ENCODE results near the gene MSL1.

Gene MSL1

GRCh38 chr17:40178021-40178601 is 56.3 kb downstream of the MSL1 start:
- CTCF ChIA-PET = no interaction called here
- DNase-seq (ENCODE audit: extremely low spot score) = no peak
- POLR2A ChIA-PET = interaction anchor here (1.8 kb wide), 1 partner anchor 38 kb away, joined by 6 read pairs; the partner anchor contains the start of gene CASC3
- TF ChIP-seq ARNT (IDR thresholded peaks at IDR 0.05) = no peak
- TF ChIP-seq PKNOX1 (IDR thresholded peaks at IDR 0.05) = no peak
- no peak for TF ChIP-seq TARDBP (IDR thresholded peaks at IDR 0.05)
- no peak for TF ChIP-seq FOXM1 (IDR thresholded peaks at IDR 0.05; ENCODE audit: borderline replicate concordance)
- TF ChIP-seq SP1 (IDR thresholded peaks at IDR 0.05) = no peak
- no peak for TF ChIP-seq ZNF384 (IDR thresholded peaks at IDR 0.05)
- no peak for TF ChIP-seq HDGF (IDR thresholded peaks at IDR 0.05; ENCODE audit: borderline replicate concordance)
- no peak for TF ChIP-seq ELF4 (IDR thresholded peaks at IDR 0.05)
- TF ChIP-seq L3MBTL2 (conservative IDR thresholded peaks at IDR 0.05) = no peak
- TF ChIP-seq CTBP1 (IDR thresholded peaks at IDR 0.05; ENCODE audit: borderline replicate concordance) = no peak
- TF ChIP-seq NFRKB (IDR thresholded peaks at IDR 0.05) = no peak
- no peak for TF ChIP-seq FOXA1 (IDR thresholded peaks at IDR 0.05)
- no peak for TF ChIP-seq BHLHE40 (IDR thresholded peaks at IDR 0.05; ENCODE audit: borderline replicate concordance)
- TF ChIP-seq SUZ12 (IDR thresholded peaks at IDR 0.05) = no peak

GRCh38 chr17:40178660-40179059 is 56.9 kb downstream of the MSL1 start:
- DNase-seq (ENCODE audit: extremely low spot score) = no peak
- no peak for TF ChIP-seq PKNOX1 (IDR thresholded peaks at IDR 0.05)
- no peak for TF ChIP-seq ZNF384 (IDR thresholded peaks at IDR 0.05)
- TF ChIP-seq SUZ12 (IDR thresholded peaks at IDR 0.05) = no peak
- no peak for TF ChIP-seq L3MBTL2 (conservative IDR thresholded peaks at IDR 0.05)
- TF ChIP-seq TARDBP (IDR thresholded peaks at IDR 0.05) = no peak
- ChIA-PET CTCF (no interaction called here), POLR2A (interaction anchor here (1.8 kb wide), 1 partner anchor 38 kb away, joined by 6 read pairs; the partner anchor contains the start of gene CASC3)

GRCh38 chr17:40179923-40180659 is 58.3 kb downstream of the MSL1 start:
- ChIA-PET CTCF (no interaction called here), POLR2A (interaction anchor here (0.8 kb wide), 1 partner anchor 67 kb away, joined by 3 read pairs; no protein-coding TSS in a partner anchor)
- DNase-seq (ENCODE audit: extremely low spot score) = no peak
- no peak for TF ChIP-seq ARNT (IDR thresholded peaks at IDR 0.05)
- no peak for TF ChIP-seq FOXM1 (IDR thresholded peaks at IDR 0.05; ENCODE audit: borderline replicate concordance)
- TF ChIP-seq FOXA1 (IDR thresholded peaks at IDR 0.05) = no peak
- TF ChIP-seq SP1 (IDR thresholded peaks at IDR 0.05) = no peak
- TF ChIP-seq NFRKB (IDR thresholded peaks at IDR 0.05) = no peak
- TF ChIP-seq CTBP1 (IDR thresholded peaks at IDR 0.05; ENCODE audit: borderline replicate concordance) = no peak
- TF ChIP-seq ZNF384 (IDR thresholded peaks at IDR 0.05) = no peak
- no peak for TF ChIP-seq BHLHE40 (IDR thresholded peaks at IDR 0.05; ENCODE audit: borderline replicate concordance)
- TF ChIP-seq TARDBP (IDR thresholded peaks at IDR 0.05) = no peak
- TF ChIP-seq L3MBTL2 (conservative IDR thresholded peaks at IDR 0.05) = no peak
- TF ChIP-seq HDGF (IDR thresholded peaks at IDR 0.05; ENCODE audit: borderline replicate concordance) = no peak
- TF ChIP-seq SUZ12 (IDR thresholded peaks at IDR 0.05) = no peak
- TF ChIP-seq LEF1 (IDR thresholded peaks at IDR 0.05; ENCODE audit: borderline replicate concordance) = no peak
- no peak for TF ChIP-seq FOXK2 (IDR thresholded peaks at IDR 0.05)
- no peak for TF ChIP-seq PKNOX1 (IDR thresholded peaks at IDR 0.05)
- TF ChIP-seq ELF4 (IDR thresholded peaks at IDR 0.05) = no peak

DNA sequence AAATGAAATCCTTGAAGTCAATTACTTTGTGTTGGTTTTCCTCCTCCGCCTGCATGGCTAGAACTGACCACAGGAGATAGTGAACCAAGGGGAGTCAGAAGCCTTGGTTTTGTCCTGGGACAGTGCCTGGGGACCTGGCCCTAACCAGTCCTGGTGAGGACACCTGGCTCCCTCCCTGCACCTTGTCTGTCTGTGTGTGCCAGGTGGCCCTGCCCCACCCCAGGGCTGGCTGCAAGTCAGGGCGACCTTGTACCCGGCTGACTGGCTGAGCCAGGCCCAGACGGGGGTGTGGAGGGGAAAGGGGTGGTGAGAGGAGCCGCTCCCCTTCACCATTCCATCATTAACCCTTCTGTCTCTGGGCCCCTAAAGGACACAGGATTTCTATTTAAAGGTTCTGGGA is 58.9 kb downstream of the MSL1 start:
- ChIA-PET POLR2A (interaction anchor here (0.8 kb wide), 1 partner anchor 67 kb away, joined by 3 read pairs; no protein-coding TSS in a partner anchor), CTCF (no interaction called here)
- no peak for DNase-seq (ENCODE audit: extremely low spot score)
- TF ChIP-seq PKNOX1 (IDR thresholded peaks at IDR 0.05) (no peak), CTBP1 (IDR thresholded peaks at IDR 0.05; ENCODE audit: borderline replicate concordance) (no peak)

DNA sequence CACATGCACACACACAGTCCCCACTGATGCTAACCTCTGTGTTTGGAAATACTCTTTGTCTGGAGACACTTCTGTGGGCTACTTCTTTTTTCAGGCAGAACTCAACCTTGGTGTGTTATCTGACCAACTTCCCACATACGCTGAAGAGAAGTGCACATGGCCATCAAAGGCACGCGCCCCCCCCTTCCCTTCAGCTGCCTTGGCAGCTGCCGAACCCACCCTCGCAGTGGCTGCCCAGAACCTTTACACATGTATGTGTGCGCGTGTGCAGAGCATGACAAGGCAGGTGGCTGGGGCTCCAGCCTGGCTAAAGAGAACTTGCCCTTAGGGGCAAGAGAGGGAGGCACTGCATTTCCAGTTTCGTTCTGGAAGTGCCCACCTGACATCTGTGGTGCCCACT is 59.4 kb downstream of the MSL1 start:
- CTCF ChIA-PET = no interaction called here
- POLR2A ChIA-PET = no interaction called here
- TF ChIP-seq NFRKB (IDR thresholded peaks at IDR 0.05) = no peak
- TF ChIP-seq LEF1 (IDR thresholded peaks at IDR 0.05; ENCODE audit: borderline replicate concordance) = no peak
- TF ChIP-seq HDGF (IDR thresholded peaks at IDR 0.05; ENCODE audit: borderline replicate concordance) = no peak
- TF ChIP-seq ARNT (IDR thresholded peaks at IDR 0.05) = no peak
- TF ChIP-seq BHLHE40 (IDR thresholded peaks at IDR 0.05; ENCODE audit: borderline replicate concordance) = no peak
- TF ChIP-seq L3MBTL2 (conservative IDR thresholded peaks at IDR 0.05) = no peak
- TF ChIP-seq SP1 (IDR thresholded peaks at IDR 0.05) = no peak
- no peak for TF ChIP-seq CTBP1 (IDR thresholded peaks at IDR 0.05; ENCODE audit: borderline replicate concordance)
- no peak for TF ChIP-seq PKNOX1 (IDR thresholded peaks at IDR 0.05)
- no peak for TF ChIP-seq ZNF384 (IDR thresholded peaks at IDR 0.05)
- no peak for DNase-seq (ENCODE audit: extremely low spot score)

Measured in HEK293T (cell line).